Fibroblast of mammary gland (primary cell): ENCODE results near the gene TES.

Source experiments
- DNase-seq: peaks from one replicate; pipeline ENCODE4 v3.0.0-alpha.2; 2010; ENCODE audit warnings: low read depth
- H3K4me3 ChIP-seq: 2 replicates; pipeline ENCODE4 v1.5.1; 2011; ENCODE audit warnings: low read depth, mild to moderate bottlenecking, low read length, moderate library complexity; ENCODE audit not compliant: control insufficient read depth
- TF ChIP-seq, protein P1 (sequence below): conservative IDR thresholded peaks from 2 replicates; pipeline ENCODE4 v1.5.1; 2011; ENCODE audit warnings: low read depth, low read length, inconsistent platforms; ENCODE audit not compliant: control insufficient read depth, insufficient read depth

The TES gene

DNA sequence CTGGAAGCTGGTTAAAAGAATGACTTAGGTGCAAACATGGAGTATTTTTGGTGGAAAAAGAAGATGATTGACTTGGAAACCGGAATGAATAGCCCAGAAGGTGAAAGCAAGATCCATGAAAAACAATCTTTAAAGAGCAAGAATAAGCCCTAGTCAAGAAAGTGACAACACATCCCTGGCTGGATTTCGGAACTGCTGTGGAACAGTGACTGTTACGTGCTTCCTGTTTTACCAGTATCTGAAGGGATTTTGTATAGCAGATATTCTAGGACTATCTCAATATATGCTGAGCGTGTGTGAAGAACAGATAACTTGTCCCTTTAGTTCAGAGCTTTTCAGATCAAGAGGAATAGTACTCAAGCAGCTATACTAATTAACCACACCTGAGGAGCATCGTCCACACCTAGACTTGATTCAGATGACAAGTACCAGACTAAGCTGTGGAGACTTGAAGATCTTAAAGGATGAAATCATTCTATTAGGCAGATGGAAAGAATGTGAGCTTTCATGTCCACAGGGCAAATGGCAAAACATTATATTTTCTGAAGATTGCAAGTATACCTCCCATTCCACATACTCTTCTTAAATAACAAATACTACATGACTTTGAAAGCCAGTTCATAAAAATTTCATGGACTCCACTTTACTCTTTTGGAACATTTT lies 11.5 kb upstream of the TES start:
- TF ChIP-seq, protein P1, sequence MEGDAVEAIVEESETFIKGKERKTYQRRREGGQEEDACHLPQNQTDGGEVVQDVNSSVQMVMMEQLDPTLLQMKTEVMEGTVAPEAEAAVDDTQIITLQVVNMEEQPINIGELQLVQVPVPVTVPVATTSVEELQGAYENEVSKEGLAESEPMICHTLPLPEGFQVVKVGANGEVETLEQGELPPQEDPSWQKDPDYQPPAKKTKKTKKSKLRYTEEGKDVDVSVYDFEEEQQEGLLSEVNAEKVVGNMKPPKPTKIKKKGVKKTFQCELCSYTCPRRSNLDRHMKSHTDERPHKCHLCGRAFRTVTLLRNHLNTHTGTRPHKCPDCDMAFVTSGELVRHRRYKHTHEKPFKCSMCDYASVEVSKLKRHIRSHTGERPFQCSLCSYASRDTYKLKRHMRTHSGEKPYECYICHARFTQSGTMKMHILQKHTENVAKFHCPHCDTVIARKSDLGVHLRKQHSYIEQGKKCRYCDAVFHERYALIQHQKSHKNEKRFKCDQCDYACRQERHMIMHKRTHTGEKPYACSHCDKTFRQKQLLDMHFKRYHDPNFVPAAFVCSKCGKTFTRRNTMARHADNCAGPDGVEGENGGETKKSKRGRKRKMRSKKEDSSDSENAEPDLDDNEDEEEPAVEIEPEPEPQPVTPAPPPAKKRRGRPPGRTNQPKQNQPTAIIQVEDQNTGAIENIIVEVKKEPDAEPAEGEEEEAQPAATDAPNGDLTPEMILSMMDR, result no peak
- H3K4me3 ChIP-seq, result no peak overlapping the region
- no peak for DNase-seq

DNA sequence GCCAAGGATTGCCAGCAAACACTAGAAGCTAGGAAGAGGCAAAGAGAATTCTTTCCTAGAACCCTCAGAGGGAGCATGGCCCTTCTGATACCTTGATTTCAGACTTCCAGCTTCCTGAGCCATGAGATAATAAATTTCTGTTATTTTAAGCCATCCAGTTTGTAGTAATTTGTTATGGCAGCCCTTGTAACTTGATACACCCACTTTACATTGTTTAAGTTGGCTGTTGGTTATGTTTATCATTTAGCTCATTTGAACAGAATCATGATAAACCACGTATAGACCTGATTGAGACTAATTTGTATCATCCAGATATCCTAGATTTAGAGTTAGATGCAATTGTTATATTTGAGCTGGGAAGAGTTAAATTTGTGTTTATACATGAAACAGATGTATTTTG lies 9.4 kb upstream of the TES start:
- TF ChIP-seq, protein P1, result no peak
- no peak overlapping the region for H3K4me3 ChIP-seq
- DNase-seq, result no peak

DNA sequence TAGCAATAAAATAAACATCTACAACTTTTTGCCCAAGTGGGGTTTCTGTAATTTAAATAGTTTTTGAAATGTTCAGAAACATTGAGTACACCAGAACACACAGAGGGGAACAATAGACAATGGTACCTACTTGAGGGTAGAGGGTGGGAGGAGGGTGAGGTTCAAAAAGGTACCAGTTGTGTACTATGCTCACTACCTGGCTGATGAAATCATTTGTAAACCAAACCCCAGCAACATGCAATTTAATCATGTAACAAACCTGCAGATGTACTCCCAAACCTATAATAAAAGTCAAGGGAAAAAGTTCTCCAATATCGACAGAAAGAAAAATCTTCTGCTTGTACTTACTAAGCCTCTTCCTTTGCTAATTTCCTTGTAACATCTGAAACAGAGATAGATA lies 4.2 kb upstream of the TES start:
- TF ChIP-seq, protein P1, result no peak
- no peak for DNase-seq
- H3K4me3 ChIP-seq, result no peak overlapping the region

DNA sequence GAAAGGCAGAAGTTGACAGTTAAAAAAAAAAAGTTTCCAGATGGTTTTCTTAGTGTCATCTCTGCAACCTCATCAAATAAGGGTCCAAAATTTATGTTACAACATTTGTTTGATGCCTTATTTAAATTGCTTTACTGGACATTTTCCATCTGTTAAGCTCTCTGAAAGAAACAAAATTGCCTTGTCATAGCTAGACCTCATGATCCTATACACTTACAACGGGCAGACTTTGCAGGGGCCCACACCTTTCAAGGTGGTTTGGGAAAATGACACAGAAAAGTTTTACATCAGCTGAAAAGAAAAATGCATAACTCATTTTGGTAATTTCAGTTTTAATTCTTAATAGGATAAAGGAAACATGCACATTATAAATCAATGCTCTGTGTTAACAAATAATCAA lies 1.4 kb upstream of the TES start:
- TF ChIP-seq, protein P1, result no peak
- no peak overlapping the region for H3K4me3 ChIP-seq
- DNase-seq, result no peak

DNA sequence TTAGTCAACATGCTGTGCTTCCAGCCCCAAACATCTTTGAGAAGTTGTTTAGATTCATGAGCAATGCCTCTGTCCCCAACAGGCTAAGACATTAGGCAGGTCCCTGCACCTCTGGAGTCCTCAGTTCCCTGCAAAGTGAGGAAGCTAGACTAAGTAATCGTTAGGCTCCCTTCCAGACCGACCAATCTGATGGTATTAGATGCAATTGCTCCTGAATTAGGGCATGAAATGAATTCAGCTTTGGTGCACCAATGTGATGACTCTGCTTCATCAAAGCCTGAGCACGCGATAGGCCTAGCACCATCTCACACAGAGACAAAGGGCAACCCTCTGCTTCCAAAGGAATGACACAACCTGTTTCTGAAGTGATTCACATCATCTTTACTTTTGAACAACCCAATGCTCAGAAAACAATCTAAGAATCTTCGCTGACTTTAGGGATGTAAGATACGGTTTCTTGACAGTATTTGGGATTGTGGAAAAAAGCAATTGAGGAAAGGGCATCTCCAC lies 723 bp upstream of the TES start:
- DNase-seq, result no peak
- TF ChIP-seq, protein P1, result no peak
- no peak overlapping the region for H3K4me3 ChIP-seq

DNA sequence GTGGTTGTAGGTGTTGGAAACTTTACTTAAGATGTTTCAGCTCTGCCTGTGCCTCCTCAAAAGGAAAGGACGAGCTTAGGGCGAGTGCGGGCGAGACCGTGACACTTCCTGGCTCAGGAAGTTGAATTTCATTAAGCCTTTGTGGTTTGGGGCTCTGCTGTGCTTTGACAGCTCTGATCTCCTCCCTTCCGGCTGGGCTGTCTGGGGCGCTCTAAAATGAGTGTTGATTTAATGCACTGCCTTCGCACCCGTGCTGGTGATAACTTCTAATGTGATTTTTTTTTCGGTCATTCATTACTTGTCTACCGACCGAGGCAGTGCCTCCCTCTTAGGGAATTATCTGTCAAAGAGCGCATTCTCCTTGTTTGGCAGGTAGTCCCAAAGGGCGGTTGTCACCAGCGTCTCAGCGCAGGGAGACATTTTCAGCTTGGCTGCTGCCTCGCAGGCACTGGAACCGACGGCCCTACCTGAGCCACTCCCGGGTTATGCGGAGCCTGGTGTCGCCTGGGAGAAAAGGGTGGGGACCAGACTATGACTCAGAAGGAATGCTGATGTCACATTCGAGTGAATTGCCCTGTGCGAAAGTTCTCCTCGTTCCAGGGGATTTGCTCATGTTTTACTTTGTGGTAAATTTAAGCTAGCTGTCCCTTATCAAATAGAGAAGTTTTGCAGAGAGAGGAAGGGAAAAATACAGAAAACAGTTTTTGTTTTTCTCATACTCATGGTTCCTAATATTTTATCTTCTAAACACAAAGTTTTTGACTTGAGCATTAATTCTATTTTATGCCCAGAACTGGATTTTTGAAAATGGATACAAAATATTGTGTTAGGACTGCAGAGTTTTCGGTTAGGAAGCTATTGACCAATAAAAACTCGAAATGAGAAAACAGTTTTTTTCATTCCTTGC lies 920 bp downstream of the TES start:
- peak overlapping the region; percentile 87 for H3K4me3 ChIP-seq
- TF ChIP-seq, protein P1, result no peak
- peak; percentile 93 for DNase-seq
